GM19372 (cell line): ENCODE results near the gene PTPRN2.

Source experiments
- ATAC-seq: cut with Tn5 transposase; IDR thresholded peaks from one replicate; pipeline ENCODE4 v1.9.1; 2021; ENCODE audit warnings: mild to moderate bottlenecking, low read depth, moderate library complexity; ENCODE audit not compliant: unreplicated experiment

PTPRN2 gene

GRCh38 chr7:158603773-158604755 is 16.4 kb upstream of the PTPRN2 start:
- ATAC-seq: no peak

- ATAC-seq: no peak
Observed at GRCh38 chr7:158602905-158603772, 15.5 kb upstream of the PTPRN2 start.

GRCh38 chr7:158602041-158602440 is 14.4 kb upstream of the PTPRN2 start:
- ATAC-seq: no peak

GRCh38 chr7:158601090-158601489 is 13.5 kb upstream of the PTPRN2 start:
- ATAC-seq: no peak

- no peak for ATAC-seq
Observed at GRCh38 chr7:158596745-158597144, 9.1 kb upstream of the PTPRN2 start.

GRCh38 chr7:158596309-158596708 is 8.7 kb upstream of the PTPRN2 start:
- ATAC-seq: no peak

DNA sequence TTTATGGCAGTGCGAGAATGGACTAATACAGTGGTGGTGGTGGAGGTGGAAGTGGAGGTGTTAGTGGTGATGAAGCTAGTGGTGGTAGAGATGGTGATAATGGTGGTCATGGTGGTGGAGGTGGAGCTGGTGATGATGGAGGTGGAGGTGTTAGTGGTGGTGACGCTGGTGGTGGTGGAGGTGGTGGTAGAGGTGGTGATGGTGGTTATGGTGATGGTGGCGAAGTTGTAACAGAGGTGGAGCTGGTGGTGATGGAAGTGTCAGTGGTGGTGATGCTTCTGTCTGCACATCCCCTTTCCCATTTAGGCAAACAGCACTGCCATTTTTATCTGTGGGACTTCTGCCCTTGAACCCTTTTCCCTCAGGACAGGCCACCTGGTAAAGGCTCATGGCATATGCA is 7.4 kb upstream of the PTPRN2 start:
- no peak for ATAC-seq

GRCh38 chr7:158592541-158592940 is 4.9 kb upstream of the PTPRN2 start:
- ATAC-seq: no peak

GRCh38 chr7:158591944-158592343 is 4.3 kb upstream of the PTPRN2 start:
- no peak for ATAC-seq

- no peak for ATAC-seq
Observed at GRCh38 chr7:158590181-158590530, 2.5 kb upstream of the PTPRN2 start.

DNA sequence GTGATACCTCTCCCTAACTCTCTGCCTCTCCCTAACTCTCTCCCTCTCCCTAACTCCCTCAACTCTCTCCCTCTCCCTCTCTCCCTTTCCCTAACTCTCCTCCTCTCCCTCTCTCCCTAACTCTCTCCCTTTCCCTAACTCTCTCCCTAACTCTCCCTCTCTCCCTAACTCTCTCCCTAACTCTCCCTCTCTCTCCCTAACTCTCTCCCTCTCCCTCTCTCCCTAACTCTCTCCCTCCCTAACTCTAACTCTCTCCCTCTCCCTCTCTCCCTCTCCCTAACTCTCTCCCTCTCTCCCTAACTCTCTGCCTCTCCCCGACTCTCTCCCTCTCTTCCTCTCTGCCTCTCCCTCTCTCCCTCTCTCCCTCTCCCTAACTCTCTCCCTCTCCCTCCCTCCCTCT is 2.0 kb upstream of the PTPRN2 start:
- ATAC-seq: no peak

GRCh38 chr7:158588878-158589442 is 1.3 kb upstream of the PTPRN2 start:
- no peak for ATAC-seq

DNA sequence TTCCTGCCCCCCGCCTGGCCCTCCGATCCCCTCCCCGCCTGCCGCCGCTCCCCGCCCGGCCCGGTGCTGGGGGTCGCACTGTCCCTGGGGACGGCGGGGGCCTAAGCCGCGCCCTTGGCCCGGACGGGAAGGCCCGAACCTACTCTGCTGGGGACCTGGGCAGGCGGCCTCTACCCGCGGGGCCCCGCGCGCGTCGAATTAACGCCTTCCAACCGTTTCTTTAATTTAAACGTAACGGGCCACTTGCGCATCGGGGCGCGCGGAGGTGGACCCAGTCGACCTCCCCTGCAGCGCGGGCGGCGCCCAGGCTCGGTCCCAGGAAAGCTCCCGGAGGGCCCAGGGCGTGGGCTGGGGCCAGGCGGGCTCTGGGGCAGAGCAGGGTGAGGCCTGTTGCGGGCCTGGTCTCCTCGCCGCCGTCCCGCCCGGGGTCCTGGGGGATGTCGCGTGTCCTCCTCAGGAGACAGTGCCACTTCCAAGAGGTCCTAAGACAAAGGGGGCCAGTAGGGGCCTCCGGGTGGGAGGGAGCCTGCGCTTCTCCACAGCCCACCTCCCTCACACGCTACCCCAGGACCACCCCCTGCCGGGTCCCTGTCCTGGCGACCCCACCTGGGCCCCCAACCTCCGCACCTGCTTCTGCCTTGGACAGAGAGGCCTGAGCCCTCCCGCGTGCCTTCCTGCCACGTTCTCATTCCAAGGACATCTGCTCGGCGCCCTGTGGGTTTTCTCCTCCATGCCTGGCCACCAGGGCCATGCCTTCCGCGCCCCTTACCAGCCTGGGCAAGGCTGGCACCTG is 658 bp upstream of the PTPRN2 start:
- ATAC-seq: no peak

DNA sequence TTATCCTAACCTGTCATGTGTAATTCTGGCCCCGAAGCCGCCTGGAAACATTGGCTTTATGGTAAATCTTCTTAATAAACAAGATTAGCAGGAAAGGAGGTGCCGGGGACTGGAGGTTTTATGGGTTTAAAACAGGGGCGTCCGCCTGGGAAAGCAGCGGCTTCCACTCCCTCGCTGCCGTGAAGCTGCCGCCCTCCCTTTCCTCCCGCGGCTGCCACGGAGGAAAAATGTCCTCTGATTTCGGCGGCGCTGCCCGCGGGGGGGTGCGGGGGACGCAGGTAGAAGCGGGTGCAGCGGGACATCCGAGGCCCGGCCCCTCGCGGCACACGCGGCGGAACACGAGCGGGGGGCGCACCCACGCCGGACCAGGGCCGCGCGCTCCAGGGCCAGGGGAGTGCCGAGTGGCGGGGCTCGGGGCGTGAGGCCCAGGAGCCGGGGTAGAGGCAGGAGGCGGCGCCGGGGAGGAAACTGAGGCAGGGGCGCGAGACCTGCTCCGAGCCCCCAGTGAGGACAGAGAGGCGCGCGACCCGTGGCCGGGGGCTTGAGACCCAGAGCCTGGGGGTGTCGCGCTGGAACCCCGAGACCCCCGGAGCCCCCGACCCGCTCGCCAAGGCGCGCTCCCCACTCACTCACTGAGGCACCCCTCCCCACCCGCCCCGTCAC is 993 bp downstream of the PTPRN2 start:
- ATAC-seq: no peak

- ATAC-seq: no peak
Observed at GRCh38 chr7:158585721-158586498, 1.7 kb downstream of the PTPRN2 start.

- no peak for ATAC-seq
Observed at GRCh38 chr7:158584407-158584806, 3.2 kb downstream of the PTPRN2 start.

DNA sequence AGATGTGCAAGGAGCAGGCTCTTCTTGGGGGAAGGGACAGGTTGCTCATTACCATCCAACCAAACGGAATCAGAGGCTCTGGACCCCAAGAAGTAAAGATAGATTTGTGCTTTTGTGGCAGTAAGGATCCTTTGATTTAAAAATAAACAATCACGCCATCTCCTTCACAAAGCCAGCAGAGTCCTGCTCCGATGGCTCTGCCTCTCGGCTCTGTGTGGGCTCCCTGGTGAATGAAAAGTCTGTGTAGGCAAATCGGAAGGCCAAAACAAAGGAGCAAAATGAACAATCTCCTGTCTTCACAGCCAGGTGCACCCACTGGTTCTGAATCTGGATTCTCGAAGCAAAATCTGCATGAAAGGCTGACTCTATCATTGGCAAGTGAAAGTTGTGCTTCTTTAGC is 3.8 kb downstream of the PTPRN2 start:
- ATAC-seq: no peak

DNA sequence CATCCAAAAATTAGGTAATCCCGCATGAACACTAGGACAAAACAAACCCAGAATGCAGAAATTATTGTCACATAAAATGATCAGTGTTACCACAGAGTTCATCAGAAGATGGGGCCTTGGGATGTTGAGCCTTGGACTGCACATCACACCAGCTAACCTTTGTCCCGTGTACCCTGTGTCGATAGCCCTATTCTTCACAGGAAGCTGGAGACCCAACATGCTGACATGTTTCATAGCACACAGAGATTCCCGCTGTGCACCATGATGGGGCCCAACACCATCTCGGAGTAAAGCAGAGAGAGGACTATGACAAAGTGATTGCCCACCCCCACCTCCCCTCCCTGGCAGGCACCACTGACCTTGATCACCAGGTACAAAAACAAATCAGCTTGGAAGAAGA is 4.5 kb downstream of the PTPRN2 start:
- ATAC-seq: no peak

DNA sequence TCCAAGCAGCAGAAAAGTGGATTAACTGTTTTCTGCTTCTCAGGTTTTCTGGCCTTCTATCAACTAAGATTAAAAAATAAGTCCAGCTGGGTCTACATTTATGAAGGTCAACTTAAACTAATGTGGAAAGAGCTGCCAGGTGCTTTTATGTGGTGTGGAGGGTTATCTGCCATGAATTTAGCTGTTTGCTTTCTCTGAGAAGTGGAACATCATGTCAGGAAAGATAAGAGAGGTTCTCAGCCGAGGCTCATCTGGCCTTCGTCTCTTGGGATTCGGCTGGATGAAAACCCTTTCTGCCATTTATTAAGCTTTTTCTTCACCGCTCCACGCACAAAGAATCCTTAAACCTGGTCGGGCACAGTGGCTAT is 5.5 kb downstream of the PTPRN2 start:
- no peak for ATAC-seq
